ENCODE data around the gene MSRB1.

- no peak for TF ChIP-seq MZF1 (CRISPR knock-in tag; IDR thresholded peaks at IDR 0.05; ENCODE audit: borderline replicate concordance)
- TF ChIP-seq HOXA7 (CRISPR knock-in tag; IDR thresholded peaks at IDR 0.05) = 0 out of 2 replicates have a peak, but pooled peaks have one; percentile 56
These were observed 21.0 kb upstream of the MSRB1 start for GRCh38 chr16:1963806-1964505.

All from HepG2 (cell line).